NCI-H460 (cell line): Measurements from ENCODE around the gene SMIM44. TPM values are rescaled to one million over a fixed set of nuclear protein-coding genes. Genes with fewer than 3 reads are reported as not detected.
"Not testable (repeated sequence)": the region's sequence is repeated elsewhere in the genome, so short reads cannot be mapped to it uniquely, and the experiment has no call there.

ENCODE experiments used
- DNase-seq: peaks from one replicate; pipeline ENCODE4 v3.0.0-alpha.2; 2016; ENCODE audit warnings: low read depth; ENCODE audit errors: extremely low read depth
- polyA plus RNA-seq: library from polyadenylated mRNA; depleted of rRNA; stranded (reverse); fragments of >200 nt; gene quantifications from 2 replicates; pipeline ENCODE4 v1.2.3, GENCODE V29; 2014; cell fraction: nucleus; rRNA removed
- total RNA-seq: library from RNA; depleted of rRNA; stranded (reverse); fragments of >200 nt; shearing (Covaris generic); gene quantifications from 2 replicates; pipeline ENCODE4 v1.2.3, GENCODE V29; 2014; rRNA removed

SMIM44 gene
- not detected in 2 replicates for total RNA-seq
- polyA plus RNA-seq, result not detected in 2 replicates

DNA sequence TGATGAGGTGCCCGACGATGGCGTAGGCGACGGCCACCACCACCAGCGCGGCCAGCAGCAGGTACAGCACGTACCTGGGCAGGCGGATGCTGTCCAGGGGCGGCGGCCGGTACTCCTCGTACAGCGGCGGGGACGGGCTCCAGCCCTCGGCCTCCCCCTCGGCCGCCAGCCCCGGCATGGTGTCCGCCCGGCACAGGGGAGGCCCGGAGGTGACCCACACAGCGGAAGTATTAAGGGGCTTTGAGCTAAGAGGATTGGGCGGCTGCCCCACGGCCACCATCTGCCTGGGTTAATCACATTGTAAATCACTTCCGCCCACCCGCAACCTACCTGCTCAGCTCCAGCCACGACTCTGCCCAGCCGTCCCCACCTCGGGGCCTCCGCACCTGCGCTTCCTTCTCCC is at the start of gene SMIM44:
SMIM44 (minus strand) TSS at position 216 of the 403 bp plus-strand sequence; CDS start at position 178, 38 bp downstream.
- no peak for DNase-seq

DNA sequence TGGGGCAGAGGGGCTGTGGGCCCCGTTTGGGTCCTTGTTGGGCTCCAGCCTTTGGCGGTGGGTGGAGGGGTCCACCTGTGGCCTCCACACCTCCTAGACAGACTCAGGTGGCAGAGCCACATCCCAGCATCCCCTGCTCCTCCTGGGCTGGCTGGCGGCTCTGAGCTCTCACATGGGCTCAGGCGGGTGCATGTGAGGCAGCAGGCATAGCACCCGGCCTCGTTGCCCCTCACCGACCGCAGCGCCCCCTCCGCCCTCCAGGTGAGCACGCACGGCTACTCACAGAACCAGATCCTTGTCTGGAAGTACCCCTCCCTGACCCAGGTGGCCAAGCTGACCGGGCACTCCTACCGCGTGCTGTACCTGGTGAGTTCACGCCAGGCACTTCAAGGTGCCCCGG is 49.8 kb upstream of the SMIM44 start:
- no peak for DNase-seq

DNA sequence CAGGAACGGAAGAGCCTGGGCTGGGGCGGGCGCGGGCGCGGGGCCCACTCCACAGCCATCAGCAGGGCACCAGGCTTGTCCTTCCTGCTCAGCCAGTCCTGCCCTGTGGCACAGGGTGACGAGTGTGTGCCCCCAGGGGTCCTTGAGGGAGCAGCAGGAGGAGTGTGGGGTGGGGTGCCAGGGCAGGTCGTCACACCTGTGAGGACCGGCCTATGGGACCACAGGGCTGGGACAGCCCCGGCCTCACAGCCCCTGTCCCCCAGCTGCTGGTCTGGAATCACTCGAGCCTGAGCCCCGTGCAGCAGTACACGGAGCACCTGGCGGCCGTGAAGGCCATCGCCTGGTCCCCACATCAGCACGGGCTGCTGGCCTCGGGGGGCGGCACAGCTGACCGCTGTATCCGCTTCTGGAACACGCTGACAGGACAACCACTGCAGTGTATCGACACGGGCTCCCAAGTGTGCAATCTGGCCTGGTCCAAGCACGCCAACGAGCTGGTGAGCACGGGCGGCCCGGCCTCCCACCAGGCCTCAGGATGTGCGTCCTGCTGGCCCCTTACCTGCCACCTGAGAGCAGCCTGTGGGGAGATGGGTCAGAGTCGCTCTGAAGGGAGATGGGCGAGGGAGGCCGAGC is 49.0 kb upstream of the SMIM44 start:
- no peak for DNase-seq

DNA sequence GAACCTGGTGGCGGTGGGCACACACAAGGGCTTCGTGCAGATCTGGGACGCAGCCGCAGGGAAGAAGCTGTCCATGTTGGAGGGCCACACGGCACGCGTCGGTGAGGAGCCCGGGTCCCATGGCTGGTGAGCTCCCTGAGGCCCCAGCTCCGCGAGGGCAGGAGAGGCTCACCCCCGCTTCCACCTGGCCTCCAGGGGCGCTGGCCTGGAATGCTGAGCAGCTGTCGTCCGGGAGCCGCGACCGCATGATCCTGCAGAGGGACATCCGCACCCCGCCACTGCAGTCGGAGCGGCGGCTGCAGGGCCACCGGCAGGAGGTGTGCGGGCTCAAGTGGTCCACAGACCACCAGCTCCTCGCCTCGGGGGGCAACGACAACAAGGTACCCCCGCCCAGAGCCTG is 48.5 kb upstream of the SMIM44 start:
- no peak for DNase-seq

DNA sequence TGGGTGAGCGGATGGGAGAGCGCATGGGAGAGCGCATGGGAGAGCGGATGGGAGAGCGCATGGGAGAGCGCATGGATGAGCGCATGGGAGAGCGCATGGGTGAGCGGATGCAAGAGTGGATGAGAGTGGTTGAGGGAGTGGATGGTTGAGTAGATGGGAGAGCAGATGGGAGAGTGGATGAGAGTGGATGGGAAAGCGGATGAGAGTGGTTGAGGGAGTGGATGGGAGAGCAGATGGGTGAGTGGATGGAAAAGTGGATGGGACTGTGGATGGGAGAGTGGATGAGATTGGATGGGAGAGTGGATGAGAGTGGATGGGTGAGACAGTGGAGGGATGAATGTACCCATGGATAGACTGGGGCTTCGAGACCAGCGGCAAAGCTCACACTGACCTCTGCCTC is 47.1 kb upstream of the SMIM44 start:
- DNase-seq, result no peak

DNA sequence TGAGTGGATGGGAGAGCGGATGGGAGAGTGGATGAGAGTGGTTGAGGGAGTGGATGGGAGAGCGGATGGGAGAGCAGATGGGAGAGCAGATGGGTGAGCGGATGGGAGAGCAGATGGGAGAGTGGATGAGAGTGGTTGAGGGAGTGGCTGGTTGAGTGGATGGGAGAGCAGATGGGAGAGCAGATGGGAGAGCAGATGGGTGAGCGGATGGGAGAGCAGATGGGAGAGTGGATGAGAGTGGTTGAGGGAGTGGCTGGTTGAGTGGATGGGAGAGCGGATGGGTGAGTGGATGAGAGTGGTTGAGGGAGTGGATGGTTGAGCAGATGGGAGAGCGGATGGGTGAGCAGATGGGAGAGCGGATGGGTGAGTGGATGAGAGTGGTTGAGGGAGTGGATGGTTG is 46.1 kb upstream of the SMIM44 start:
- DNase-seq, result not testable (repeated sequence)

DNA sequence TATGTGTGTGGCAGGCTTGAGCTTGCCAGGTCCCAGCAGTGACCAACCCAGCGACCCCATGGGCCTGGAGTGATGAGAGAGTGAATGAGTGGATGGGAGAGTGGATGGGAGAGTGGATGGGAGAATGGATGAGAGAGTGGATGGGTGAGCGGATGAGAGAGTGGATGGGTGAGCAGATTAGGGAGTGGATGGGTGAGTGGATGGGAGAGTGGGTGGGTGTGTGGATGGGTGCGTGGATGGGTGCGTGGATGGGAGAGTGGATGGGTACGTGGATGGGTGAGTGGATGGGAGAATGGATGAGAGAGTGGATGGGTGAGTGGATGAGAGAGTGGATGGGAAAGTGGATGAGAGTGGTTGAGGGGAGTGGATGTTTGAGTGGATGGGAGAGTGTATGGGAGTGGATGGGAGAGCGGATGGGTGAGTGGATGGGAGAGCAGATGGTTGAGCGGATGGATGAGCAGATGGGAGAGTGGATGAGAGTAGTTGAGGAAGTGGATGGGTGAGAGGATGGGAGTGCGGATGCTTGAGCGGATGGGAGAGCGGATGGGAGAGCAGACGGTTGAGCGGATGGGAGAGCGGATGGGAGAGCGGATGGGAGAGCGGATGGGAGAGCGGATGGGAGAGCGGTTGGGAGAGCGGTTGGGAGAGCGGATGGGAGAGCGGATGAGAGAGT is 45.4 kb upstream of the SMIM44 start:
- DNase-seq, result no peak

DNA sequence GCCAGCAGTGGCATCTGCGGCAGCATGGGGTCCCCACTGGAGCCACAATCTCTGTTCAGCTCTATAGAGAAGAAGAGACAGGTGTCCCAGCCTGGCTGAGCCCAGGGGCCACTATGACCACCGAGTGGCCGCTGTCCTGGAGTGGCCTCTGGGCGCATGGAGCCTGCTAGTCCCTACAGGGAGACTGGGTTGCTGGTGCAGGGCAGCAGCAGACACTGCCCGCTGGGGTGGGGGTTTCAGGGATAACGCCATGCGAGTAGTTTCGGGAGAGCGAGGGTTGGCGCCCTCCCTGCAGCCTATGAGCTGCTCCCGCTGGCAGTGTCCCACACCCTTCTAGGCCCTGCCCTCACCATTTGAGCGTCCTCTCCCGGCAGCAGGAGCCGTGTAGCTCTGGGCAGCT is 44.8 kb upstream of the SMIM44 start:
- no peak for DNase-seq

DNA sequence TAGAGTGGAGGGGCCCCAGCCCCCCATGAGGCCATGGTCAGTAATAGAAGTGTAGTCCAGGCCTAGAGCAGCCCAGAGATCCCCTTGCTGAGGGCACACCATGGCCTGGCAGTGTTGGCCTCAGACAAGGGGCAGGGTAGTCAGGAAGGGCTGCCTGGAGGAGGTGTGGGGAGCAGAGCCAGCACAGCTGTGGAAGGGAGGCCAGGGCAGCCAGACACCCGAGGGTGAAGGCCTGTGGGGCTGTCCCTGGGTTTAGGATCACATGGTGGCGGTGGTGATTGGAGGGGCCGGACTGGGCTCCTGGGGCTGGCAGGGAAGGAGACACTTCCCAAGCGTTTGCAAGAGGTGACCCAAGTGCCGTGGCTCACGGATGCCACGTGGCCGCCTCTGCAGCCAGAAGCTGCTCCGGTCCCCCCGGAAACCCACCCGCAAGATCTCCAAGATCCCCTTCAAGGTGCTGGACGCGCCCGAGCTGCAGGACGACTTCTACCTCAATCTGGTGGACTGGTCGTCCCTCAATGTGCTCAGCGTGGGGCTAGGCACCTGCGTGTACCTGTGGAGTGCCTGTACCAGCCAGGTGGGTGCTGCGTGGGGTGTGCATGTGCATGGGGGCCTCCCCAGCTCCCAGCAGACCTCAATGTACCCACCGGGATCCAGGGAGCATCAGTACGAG is 44.1 kb upstream of the SMIM44 start:
- no peak for DNase-seq

DNA sequence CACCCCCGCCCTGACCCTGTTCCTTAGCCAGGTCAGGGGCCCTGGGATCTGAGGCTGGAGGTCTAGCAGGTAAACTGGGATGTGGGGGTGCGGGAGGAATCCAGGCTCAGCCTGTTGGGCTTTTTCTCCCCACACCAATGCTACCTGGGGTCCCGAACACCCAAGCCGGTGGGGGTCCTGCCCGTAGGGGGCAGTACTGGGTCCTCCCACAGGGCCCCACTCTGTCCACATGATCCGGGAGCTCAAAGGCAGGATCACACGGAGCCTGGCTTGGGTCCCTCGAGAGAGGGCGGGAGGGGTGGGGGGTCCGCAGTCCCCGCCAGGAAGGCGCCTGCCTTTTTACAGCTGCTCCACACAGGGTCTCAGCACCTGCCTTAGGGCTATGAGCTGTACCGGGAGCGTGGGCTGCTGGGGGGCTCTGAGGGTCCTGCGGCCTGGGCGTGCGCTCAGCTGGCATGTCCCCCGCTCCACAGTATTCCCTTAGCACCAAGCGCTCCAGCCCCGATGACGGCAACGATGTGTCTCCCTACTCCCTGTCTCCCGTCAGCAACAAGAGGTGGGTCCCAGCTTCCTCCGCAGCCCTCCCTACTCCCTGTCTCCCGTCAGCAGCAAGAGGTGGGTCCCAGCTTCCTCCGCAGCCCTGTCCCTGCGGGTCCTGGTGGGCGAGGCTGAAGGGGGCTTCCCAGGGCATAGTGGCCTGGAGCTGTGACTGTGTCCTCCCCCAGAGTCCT is 43.4 kb upstream of the SMIM44 start:
- no peak for DNase-seq

DNA sequence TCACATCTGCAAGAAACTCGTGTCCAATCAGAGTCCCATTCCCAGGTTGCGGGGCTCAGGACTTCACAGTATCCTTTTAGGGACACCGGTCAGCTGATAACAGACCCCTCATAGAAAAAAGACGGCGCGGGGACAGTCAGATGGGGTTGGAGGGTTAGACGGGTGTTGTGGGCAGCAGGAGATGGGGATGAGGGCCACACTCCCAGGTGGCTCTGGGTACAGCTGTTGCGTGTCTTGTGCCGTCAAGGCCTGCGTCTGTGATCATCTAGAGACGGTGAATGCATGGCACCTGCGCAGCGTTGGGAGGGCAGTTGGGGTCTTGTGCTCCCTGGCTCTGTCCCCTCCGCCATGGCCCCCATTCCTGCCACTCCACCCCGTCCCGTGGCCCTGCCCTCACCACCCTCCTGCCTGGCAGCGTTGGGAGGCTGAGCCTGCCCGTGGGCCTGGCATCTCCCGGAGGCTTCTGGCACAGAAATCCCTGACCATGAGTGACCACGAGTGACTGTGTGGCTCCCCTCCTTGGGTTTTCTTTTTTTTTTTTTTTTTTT is 41.7 kb upstream of the SMIM44 start:
- DNase-seq, result no peak

DNA sequence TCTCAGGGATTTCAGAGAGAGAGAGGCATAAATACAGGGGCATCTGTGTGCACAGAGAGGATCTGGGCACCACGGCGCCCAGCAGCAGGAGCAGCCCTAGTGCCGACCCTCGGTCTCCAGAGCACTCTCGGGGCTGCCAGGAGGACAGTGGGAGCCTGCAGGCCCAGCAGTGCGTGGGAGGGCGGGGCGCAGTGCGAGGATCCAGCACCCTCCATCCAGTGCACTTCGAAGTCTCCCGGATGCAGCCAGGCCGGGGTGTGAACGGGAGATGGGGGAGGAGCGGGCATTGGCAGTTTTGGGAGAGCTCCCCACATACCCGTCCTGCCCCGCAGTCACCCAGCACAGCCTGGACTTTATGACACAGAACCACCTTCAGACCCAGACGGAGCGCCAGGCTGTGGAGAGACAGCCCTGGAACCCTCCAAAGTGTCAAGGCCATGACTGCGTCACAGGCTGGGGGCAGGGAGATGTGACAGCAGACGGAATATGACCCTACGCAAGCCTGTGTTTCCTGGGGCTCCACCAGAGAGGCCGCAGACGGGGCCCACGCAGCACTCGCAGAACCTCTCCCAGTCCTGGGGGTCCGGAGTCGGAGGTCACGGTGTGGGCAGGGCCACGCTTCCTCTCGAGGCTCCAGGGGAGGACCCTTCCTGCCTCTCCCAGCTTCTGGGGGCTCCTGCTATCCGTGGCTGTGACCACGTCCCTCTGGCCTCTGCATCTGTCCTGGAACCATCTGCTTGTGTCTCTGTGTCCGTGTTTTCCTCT is 41.0 kb upstream of the SMIM44 start:
- no peak for DNase-seq

DNA sequence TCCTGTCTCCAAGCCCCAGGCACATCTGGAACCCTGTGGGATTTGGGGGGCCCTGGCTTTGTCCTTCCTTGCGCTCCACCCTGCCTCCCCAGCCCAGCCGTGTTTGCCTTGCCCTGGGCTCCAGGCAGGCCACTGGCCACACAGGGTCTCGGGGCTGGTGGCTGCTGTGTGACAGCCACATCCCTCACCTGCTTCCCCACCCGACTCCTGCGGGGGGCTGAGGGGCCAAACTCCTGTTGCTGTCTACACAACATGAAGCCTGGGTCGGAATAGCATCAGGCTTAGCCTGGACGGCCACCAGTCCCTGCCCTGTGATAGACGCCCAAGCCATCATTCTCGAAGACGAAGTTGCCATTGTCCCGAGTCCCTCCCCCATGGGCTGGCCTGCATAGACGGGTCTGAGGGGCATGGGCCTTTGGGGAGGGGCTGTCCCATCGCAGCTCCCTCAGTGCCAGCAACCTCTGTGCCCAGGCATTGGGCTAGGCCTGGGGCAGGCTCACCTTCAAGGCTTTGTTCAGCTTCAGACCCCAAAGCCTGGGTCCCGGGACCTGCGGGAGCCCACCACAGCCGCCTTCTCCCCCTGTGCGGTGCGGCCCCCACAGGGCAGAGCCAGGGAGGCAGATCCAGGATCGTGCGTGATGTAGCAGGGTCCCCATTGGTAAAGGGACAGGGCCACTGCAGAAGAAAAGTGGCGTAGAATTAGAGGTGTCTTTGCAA is 40.3 kb upstream of the SMIM44 start:
- no peak for DNase-seq

DNA sequence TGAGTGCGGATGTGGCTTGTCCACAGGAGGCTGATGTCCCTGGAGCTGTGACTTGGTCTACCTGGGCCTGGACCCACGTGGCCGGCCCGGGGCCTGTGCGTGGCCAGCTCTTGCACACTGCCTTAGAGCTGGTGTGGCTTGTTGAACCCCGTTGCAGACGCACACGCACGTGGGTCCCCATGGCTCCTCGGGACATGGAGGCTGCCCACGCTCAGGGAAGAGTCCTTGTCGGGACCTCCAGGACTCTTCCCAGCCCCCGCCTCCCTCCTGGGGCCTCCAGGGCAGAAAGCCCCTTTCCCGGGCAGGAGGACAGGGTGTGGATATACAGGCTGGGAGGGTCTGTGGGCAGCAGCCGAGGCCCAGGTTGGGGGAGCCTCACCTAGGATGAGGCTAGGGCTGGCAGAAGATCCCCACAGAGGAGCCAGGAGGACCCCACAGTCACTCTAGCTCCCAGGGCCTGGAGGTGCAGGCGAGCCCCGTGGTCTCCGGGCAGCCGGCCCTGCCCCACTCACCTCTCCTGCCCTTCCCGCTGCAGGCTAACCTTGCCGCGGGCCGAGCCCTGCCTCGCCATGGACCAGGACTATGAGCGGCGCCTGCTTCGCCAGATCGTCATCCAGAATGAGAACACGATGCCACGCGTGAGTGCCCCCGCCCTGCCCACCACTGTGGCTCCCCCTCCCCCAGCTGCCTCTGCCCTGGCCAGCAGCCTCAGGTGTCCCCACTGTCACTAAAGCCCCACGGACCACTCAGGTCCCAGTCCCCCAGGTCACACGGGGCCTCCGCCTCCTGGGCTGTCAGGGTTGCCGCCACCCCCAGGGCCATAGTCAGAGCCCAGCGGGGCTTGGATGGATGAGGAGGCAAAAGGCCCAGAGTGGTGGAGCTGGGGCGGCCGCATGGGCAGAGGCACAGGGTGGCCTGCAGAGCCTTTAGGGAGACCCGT is 39.5 kb upstream of the SMIM44 start:
- no peak for DNase-seq

DNA sequence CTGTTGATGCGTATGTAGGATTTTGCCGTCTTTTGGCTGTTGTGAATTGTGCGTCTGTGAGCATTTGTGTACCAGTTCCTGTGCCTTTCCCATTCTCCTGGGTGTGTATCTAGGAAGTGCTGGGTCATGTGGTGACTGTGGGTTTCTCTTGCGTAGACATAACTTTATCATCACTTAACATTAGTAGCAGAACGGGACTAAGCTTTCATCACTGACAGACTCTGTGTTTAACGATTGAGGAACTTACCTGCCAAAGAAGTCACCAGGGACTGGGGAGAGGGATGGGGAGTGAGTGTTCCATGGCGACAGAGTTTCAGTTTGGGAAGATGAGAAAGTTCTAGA is 37.8 kb upstream of the SMIM44 start:
- DNase-seq, result no peak

DNA sequence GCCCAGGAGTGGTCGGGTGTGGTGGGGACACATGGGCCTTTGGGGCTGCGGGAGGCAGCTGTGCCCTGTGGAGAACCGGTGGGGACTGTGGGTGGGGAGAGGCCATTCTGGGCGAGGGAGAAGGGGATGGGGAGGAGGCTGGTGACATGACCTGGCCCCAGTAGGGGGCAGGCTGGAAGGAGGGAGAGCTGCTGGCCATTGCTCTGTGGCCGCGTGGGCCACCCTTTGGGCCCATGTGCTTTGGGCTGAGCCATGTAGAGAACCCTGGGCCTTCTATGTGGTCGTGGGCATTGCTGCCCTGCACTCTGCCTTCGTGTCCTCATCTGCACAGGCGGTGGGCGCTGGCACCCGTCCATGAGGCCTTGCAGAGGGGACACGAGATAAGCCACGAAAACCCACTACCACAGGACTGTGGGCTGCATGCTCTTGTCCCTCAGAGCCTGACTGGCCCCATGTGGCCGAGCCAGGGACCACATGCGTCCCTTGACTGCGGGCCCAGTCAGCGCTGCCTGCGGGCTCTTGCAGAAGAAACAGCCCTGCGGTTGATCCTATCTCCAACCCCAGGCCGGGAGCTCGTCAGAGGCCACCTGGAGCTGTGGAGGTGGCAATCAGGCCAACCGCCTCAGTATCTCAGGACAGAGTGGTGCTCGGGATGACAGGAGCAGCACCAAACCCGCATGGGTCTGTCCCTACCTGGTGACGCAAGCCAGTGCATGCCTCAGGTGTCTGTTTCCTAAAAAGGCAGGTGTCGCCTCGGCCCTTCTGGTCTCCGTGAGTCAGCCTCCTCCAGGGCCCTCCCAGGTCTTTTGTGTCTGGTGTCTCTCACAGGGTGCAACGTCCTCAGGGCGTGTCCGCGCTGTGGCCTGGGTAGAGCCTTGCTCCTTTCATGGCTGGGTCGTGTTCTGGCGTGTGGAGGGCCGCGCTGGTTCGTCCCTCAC is 37.2 kb upstream of the SMIM44 start:
- no peak for DNase-seq

DNA sequence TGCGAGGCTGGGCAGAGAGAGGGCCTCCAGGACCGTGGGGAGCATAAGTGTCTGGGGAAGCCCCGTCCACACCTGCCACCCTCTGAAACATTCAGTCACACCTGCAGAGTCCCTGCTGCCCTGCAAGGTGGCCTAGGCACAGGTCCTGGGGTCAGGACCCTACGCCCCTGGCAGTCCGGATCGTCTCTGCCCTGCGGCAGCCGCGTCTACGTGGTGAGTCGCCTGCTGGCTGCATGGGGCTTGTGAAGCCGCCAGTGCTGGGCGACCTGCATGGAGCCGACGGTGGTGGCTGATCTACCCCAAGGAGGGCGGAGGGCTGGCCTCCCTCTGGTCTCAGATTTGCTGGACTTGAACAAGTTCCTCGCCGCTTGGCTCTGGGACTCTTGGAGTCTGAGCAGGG is 35.9 kb upstream of the SMIM44 start:
- DNase-seq, result no peak
